DMS114 treated with DMSO at 0.1 percent for 48 hours (cell line): ENCODE measurements around the gene PEX10.

Experiments
- DNase-seq: peaks from one replicate; lab custom pipeline; 2025; ENCODE audit not compliant: unreplicated experiment; lab: John Stamatoyannopoulos, UW

The PEX10 gene

DNA sequence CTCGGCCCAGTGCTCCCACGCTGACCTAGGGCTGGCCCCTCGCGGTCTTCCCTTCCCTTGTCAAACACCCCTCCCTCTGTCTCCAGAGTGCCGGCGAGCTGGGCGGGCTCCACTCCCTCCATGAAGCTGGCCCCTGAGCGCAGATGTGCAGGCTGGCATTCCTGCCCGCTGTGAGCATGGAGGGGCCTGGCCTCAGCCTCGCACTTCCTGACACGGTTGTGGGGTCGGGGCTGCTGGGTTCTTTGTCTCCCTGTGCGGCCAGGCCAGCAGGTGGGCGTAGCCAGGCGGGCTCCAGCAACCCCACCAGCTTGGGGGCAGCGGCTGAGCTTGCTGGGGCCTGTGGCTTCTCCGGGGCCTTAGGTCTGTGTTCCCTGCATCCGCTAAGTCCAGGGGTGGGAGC lies 14.2 kb upstream of the PEX10 start:
- DNase-seq, result no peak

GRCh38 chr1:2425892-2426291 lies 13.5 kb upstream of the PEX10 start:
- DNase-seq, result no peak

DNA sequence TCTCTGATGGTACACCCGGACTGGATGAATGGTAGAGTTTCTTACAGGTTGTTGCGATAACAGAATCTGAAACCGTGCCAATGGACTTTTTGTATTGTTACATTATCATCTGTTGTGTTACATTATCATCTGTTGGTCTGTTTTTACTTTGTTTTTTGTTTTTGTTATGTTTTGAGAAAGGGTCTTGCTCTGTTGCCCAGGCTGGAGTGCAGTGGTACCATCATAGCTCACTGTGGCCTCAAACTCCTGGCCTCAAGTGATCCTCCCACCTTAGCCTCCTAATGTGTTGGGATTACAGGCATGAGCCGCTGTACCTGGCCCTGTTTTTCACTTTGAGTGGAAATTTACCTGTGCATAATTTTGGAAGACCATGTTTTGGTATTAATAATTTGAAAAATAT lies 10.2 kb upstream of the PEX10 start:
- DNase-seq, result no peak

DNA sequence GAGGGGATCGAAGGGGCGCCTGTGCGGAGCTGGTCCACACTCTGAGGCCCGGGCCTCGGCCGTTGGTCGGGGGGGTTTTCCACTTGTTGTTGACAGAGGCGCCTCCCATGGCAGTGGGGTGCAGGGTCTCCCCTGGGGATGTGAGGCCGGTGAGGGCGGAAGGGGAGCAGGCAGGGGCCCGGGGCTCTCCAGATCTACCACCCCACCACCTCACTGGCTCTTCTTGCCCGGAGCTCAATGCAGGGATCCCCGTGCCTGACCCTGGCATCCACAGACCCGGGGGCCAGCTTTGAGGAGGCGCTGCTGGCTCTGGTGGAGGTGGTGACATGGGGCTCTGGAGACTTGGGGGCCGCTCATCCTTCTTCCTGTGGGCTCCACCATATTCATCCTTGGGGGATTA lies 7.1 kb upstream of the PEX10 start:
- DNase-seq, result no peak

GRCh38 chr1:2418791-2419320 lies 6.5 kb upstream of the PEX10 start:
- no peak for DNase-seq

DNA sequence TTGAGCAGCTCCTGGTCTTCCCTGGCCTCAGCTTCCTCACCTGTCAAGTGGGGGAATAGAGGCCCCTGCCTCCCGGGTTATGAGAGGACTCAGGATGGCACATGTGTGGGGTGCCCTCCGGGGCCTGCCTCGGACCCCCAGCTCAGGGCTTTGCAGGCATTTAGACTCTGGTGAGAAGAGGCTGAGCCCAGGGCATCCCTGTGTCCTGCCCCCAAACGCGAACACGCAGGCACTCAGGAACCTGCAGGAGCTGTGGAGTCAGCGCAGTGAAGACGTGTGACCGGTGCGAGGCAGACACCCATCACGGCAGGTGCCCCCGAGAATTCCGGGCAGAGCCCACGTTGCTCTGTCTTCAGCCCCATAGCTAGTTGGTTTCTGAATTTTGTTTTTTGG lies 5.5 kb upstream of the PEX10 start:
- no peak for DNase-seq

GRCh38 chr1:2417083-2417832 lies 4.9 kb upstream of the PEX10 start:
- DNase-seq, result no peak

GRCh38 chr1:2416403-2416802 lies 4.0 kb upstream of the PEX10 start:
- DNase-seq, result no peak

DNA sequence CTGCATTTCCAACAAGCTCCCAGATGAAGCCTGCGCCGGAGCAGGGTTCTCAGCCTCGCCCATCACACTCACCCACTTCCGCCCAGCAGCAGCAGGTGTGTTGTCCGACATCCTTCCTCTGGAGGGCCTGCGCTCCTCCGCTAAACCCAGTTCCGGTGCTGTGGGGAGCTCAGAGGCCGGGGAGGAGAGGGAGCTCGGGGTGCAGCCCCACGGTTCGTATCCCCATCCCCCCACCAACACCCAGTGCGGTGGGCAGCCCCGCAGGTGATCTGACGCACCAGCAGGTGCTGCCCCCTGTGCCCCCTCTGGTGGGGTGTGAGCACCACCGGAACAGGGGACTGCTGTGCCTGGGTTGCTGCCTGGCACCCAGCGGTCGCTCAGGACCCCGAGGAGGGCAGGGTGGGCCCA lies 3.4 kb upstream of the PEX10 start:
- DNase-seq, result no peak

GRCh38 chr1:2415337-2415736 lies 3.0 kb upstream of the PEX10 start:
- no peak for DNase-seq

DNA sequence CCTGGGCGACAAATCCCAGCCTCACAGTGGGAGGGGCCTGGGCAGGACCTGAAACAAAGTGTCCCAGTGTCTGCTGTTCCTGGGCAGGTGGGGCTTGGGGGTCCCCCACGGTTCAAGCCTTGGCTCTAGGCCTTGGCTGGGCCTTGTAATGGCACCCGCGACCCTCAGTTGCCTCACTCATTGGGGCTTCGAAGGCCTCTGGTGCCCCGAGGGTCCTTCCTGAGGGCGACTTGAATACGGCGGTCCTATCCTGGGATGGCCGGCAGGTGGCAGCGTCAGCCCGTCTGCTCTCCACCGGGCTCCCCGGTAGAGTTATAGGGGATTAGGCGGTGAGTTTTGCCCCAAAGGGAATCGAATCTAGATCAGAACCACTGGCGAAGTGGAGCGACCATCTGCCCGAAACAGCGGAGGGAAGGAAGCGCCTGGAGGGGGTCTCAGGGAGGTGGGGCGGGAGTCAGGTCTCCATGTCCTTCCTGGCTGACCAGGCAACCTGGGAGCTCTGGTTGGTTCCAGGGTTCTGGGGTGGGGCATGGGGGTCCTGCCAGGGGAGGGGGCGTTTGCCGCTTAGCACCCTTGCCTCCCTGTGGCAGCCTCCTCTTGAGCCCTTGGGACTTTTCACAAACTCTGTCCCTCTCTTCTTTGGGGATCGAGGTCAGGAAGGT lies 2.1 kb upstream of the PEX10 start:
- DNase-seq, result peak; percentile 41

GRCh38 chr1:2413495-2414296 lies 1.3 kb upstream of the PEX10 start:
- no peak for DNase-seq

DNA sequence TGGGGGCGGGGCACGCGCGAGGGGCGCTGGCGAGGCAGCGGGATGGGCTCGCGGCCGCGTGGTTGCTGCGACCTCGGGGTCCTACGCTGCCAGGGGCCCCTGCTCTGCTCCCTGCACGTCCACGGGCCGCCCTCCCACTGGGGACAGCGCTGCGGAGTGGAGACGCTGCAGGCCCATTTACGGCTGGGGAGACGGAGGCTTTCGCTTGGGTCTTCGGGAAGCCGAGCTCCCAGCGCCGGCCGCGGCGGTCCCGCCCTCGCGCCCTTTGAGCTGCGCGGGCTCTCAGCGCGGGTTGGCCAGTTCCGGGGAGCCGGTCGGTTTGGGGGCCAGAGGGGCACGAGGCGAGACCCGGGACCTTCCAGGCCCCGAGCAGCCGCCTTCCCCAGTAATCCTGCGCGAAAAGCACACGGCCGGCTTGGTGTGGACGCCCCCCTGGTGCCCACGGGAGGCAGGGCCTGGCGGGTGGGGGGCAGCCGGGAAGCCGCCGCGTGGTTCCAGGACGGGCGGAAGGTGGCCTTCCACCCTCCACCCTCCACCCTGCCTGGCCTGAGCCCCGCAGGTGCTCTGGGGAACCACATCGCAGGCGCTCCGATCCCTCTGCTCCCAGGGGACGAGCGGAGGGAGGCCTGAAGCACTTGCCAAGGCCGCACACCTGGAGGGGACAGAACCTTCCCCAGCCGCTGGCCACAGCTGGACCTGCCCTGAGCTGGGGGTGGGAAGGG lies 570 bp upstream of the PEX10 start:
- DNase-seq, result no peak

- no peak for DNase-seq
Measured at GRCh38 chr1:2411801-2412394, 466 bp downstream of the PEX10 start.

GRCh38 chr1:2409745-2410144 lies 2.6 kb downstream of the PEX10 start:
- no peak for DNase-seq

DNA sequence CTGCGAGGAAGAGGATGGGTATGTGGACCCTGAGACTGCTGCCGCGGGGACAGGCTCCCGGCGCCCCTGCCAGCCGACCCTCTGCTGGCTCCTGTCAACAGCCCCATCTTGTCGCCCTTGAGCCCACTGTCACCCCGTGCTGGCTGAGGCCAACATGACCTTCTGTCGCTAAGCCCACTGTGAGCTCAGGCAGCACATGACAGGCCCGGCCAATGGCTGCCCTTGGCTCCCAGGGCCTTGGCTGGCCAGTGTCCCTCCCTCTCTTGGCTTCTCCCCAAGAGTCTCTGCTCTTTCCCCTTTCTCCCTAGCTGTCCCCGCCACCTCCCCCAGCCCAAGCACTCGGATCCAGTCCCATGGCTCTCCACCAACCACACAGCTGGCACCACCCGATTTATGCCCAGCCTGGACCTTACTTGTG lies 3.5 kb downstream of the PEX10 start:
- DNase-seq, result no peak

DNA sequence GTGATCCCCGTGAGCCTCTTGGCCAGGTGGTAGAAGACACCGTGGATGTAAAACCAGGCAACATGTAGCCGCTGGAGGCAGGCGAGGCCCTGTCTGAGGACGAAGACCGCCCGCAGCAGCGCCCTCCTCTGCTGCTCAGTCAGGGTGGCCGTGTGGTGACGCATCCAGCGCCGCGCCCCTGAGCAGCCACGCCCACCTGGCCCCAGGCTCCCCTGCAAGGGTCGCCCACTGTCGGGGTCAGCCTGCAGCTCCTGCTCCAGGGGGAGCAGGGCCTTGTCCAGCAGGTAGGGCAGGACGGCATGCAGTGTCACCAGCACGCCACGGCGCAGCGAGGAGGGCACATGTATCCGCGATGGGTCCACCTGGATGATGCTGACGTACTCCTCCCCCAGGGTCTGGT lies 3.9 kb downstream of the PEX10 start:
- DNase-seq, result no peak

DNA sequence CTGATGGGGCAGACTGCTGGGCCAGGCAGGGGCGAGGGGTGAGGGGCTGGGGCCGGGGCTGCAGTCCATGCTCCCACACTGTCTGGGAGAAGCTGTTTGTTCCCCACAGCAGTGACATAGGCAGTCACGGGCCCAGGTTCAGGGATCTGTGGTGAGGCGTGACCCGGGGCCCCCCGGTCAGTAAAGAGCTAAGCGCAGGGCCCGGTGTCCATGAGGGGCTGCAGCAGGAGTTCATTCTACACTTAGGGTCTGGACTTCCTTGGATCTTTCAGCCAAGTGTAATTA lies 4.4 kb downstream of the PEX10 start:
- DNase-seq, result no peak

DNA sequence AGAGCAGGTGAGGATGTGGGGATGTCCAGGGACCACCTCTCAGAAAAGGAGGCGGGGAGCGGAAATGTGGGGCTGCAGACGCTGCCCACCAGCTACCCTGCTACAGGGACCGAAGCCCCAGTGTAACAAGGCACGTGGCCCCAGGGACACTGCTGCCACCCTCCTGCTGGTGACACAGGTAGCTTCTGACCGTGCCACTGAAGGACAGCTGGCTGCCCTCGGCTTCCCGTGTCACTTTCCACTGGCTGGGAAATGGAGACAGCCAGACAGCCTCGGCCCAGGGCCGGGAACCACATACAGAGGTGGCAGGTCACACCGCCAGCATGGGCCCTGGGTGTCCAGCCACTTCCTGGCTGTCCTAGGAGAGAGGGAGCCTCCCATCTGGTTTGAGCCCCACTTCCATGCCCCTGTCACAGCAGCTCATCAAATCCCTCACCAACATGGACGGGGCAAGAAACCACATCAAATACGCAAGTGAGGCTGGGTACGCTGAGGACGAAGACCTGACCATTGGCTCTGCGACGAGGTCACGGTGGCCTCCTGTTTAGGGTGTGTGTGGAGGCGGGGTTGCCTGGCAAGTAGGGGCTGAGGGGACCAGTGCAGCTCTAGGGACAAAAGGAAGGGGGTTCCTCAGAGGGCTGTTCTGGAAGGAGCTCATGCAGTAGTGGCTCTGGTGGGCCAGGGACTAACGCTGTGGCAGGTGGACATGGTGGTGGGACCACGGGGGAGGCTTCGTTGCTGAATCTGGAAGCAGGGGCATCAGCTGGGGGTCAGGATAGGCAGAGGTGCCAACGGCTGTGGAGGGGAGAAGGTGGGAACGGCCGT lies 5.0 kb downstream of the PEX10 start:
- DNase-seq, result no peak

DNA sequence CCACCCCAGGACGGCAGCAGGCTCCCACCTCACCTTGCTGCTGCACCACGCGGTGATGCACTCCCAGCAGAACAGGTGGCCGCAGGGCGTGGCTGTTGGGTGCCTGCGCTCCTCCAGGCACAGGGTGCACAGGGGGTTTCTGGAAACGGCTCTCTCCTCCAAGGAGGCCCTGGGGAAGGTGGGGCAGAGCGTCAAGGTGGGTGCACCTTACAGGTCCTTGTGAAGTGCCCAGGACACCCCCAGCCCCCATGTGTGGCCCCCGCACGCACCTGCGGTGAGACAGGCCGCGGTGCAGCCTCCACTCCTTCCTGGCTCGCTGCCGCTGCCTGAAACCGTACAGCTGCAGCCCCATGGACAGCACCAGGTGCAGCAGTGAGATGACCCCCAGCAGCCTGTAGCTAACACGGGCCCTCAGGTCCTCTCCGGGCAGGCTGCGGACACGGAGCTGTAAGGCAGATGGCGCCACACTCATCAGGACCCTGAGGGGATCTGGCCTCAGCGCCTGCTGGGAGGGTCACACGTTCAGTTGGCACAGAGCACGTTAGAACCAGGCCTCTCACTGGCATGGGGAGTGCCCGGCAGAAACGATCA lies 5.8 kb downstream of the PEX10 start:
- DNase-seq, result no peak
